Body of pancreas (tissue), 4 donors: Measurements from ENCODE around the gene CENPF.

Source experiments
- CTCF ChIP-seq, 7 experiments: fragments of 450-650 bp in 4 of 7; fragments of 200-600 bp in 3 of 7; sonication (generic) in 3 of 7; IDR thresholded peaks; one replicate each; pipeline ENCODE4 v1.5.1; 2016 to 2019; ENCODE audit warnings: antibody characterized with exemption in 7 of 7
- POLR2A ChIP-seq, 3 donors: fragments of 450-650 bp; IDR thresholded peaks; one replicate each; pipeline ENCODE4 v1.6.1; 2016; ENCODE audit warnings: antibody characterized with exemption in 3 of 3, mild to moderate bottlenecking in 2 of 3

- TF ChIP-seq POLR2A (IDR thresholded peaks at IDR 0.05) (no peak), CTCF (IDR thresholded peaks at IDR 0.05) (no peak)
These were observed 37.7 kb upstream of the CENPF start for GRCh38 chr1:214565310-214565709.
